ENCODE results near the gene BRIP1. TPM values are rescaled to one million over a fixed set of nuclear protein-coding genes. Genes with fewer than 3 reads are reported as not detected.

Gene BRIP1
- total RNA-seq, 4 donors from 2014 or later = 1.0 to 13.0 TPM; not detected in 2

GRCh38 chr17:61846088-61846487 lies 17.2 kb downstream of the BRIP1 start:
- H3K27ac ChIP-seq = no peak overlapping the region
- intact Hi-C loops (cut with DNase I; ENCODE audit: low total_unique reads) = no loop called here

DNA sequence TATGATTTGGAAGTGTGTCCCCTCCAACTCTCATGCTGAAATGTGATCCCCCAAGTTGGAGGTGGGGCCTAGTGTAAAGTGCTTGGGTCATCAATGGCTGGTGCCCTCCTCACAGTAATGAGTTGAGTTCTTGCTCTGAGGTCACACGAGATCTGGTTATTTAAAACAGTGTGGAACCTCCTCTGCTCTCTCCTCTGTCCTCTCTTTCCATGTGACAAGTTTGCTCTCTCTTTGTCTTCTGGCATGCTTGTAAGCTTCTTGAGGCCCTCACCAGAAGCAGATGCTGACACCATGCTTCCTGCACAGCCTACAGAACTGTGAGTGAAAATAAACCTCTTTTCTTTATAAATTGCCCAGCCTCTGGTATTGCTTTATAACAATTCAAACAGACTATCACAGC lies 19.9 kb downstream of the BRIP1 start:
- Histone ChIP-seq H3K27me3 (no peaks in the 10 kb centered on the region), H3K4me1 (no peaks in the 10 kb centered on the region), H3K27ac (no peak overlapping the region), H3K9me3 (no peaks in the 10 kb centered on the region), H3K36me3 (no peaks in the 10 kb centered on the region), H3K4me3 (no peak overlapping the region)
- no peak for TF ChIP-seq CTCF (IDR thresholded peaks at IDR 0.05)
- TF ChIP-seq POLR2A (IDR thresholded peaks at IDR 0.05) = no peak
- DNase-seq = no peak
- intact Hi-C loops (cut with DNase I; ENCODE audit: low total_unique reads) = no loop called here

More at GRCh38 chr17:61846088-61846487, 17.2 kb downstream of the BRIP1 start:
- no peaks in the 10 kb centered on the region for H3K27me3 ChIP-seq
- no peak for DNase-seq
- H3K9me3 ChIP-seq = no peaks in the 10 kb centered on the region
- H3K4me1 ChIP-seq = no peaks in the 10 kb centered on the region
- no peak for TF ChIP-seq POLR2A (IDR thresholded peaks at IDR 0.05)
- no peak for TF ChIP-seq CTCF (IDR thresholded peaks at IDR 0.05)
- no peak overlapping the region for H3K4me3 ChIP-seq
- no peaks in the 10 kb centered on the region for H3K36me3 ChIP-seq

GRCh38 chr17:61842899-61843298 lies 20.4 kb downstream of the BRIP1 start:
- H3K9me3 ChIP-seq = no peaks in the 10 kb centered on the region
- TF ChIP-seq CTCF (IDR thresholded peaks at IDR 0.05) (no peak), POLR2A (IDR thresholded peaks at IDR 0.05) (no peak)
- intact Hi-C loops (cut with DNase I; ENCODE audit: low total_unique reads) = no loop called here
- H3K36me3 ChIP-seq = no peaks in the 10 kb centered on the region
- H3K27me3 ChIP-seq = no peaks in the 10 kb centered on the region
- DNase-seq = no peak
- H3K4me1 ChIP-seq = no peaks in the 10 kb centered on the region
- H3K27ac ChIP-seq = no peak overlapping the region
- H3K4me3 ChIP-seq = no peak overlapping the region

DNA sequence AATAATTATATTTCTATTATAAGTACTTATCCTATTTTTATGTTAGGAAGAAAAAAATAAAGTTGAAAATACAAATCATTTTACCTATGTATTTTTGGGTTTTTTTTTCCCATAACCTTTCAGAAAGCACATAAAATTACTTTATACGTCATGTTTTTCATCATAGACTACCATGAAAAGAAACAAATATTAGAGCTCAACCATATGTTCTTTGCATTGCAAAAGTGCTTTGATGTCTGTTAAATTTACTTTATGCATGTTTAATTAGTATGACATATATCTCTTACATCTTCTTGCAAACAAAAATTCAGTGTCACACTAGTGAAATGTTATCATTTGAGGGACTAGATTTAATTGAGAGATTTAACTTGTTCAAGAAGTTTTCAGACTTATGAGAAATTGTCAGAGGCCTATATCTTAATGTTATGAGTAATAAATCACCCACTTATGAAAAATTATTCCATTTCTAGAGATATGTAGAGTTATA lies 24.0 kb downstream of the BRIP1 start:
- intact Hi-C loops (cut with DNase I; ENCODE audit: low total_unique reads) = no loop called here
- TF ChIP-seq POLR2A (IDR thresholded peaks at IDR 0.05) = no peak
- no peak for TF ChIP-seq CTCF (IDR thresholded peaks at IDR 0.05)
- no peak for DNase-seq
- Histone ChIP-seq H3K36me3 (no peaks in the 10 kb centered on the region), H3K9me3 (no peaks in the 10 kb centered on the region), H3K4me3 (no peak overlapping the region), H3K27me3 (no peaks in the 10 kb centered on the region), H3K4me1 (no peaks in the 10 kb centered on the region), H3K27ac (no peak overlapping the region)

- TF ChIP-seq POLR2A (IDR thresholded peaks at IDR 0.05) (no peak), CTCF (IDR thresholded peaks at IDR 0.05) (peak; percentile 14 to 38 (median 20))
- Histone ChIP-seq H3K27ac (no peak overlapping the region), H3K4me3 (no peak overlapping the region), H3K36me3 (no peaks in the 10 kb centered on the region), H3K27me3 (no peaks in the 10 kb centered on the region), H3K4me1 (no peaks in the 10 kb centered on the region), H3K9me3 (no peaks in the 10 kb centered on the region)
- intact Hi-C loops (cut with DNase I; ENCODE audit: low total_unique reads) = no loop called here
- DNase-seq = peak in 1 of 2 donors; percentile 16
These were observed 25.9 kb downstream of the BRIP1 start for GRCh38 chr17:61837175-61838051.

Data from uterus (tissue), 4 donors.